GM21786 (cell line): Measurements from ENCODE around the gene ADTRP.

Experiments
- ATAC-seq: cut with Tn5 transposase; IDR thresholded peaks from one replicate; pipeline ENCODE4 v1.9.1; 2021; ENCODE audit not compliant: unreplicated experiment

The ADTRP gene

DNA sequence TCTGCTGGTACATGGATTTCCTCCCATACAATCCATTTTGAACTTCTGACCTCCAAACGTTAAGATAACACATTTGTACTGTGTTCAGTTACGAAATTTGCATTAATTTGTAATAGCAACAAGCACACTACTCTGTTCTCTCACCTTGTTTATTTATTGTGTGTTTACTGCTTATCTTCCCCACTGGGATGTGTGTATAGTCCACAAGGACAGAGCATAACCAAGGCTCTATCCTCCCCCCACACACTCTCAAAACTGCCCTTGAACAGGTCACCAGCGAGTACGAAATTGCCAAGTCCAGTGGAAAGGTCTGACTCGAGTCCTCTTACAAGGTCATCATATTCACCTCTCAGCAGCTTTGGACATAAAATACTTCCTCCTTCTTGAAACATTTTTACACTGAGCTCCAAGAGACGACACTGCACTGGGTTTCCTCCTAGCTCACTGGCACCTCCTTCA is 18.6 kb downstream of the ADTRP start:
- no peak for ATAC-seq

DNA sequence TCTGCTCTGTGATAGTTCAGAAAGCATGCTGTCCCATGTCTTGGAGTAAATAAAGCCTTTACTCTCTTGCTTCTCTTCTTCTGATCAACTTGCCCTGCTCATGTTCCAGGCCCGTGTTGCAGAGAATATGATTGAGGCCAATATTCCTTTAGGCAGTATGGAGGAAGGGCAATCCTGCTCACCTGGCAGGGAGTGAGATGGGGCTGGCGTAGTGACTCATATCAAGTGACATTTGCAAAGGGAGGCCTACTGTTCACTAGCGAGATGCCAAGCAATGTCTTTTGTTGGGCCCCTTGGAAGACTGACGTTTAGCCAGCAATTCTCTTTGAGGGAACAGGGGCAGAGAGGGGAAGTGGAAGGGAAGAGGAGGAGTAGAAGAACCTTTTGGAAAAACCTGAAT is 19.7 kb downstream of the ADTRP start:
- ATAC-seq = no peak

DNA sequence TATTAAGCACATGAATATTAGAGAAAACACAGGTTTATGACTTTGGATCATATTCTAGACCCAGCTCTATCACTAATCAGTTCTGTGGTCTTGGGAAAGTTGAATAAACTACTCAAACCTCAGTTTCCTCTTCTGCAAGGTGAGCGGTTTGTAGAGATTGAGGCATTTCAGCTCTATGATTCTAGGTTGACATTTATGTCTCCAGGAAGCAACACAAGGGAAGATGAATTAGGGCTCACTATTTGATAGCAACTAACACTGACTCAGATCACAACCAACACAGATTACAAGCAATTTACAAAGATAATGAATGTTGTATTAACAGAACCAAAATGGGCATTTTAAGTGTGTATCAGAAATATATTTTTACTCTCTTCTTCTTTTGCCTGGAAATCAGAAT is 21.9 kb downstream of the ADTRP start:
- no peak for ATAC-seq

DNA sequence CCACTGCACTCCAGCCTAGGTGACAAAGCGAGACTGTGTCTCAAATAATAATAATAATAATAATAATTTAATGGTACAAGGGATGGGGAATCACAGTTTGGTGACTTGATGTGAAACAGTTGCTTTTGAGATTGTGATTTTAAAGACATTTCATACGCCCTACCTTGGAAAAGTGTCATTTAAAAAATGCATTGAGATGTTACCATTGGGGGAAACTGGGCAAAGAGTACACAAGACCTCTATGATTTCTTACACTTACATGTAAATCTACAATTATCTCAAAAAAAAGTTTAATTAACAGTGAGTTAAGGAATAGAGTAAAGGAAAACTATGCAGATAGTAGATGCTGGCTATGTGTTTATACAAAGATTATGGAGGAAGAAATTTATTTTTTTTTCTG is 22.3 kb downstream of the ADTRP start:
- no peak for ATAC-seq

DNA sequence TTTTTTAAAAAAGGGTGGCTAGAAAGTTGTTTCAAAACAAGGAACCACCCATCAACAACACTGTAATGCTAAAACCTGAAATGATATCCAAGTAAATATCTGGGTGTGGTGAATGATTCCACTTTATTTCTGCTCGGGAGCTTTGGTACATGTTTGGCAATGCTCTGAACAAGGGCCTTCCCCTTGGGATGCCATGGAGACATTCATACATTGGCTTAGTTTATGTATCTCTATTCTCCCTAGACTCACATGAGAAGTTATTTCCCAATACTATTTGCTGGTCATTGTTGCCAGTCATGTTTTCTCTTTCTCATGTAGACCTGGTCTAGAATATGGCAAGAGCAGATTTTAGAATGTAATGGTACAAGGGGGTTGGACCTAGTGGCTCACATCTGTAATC is 22.9 kb downstream of the ADTRP start:
- ATAC-seq = no peak

DNA sequence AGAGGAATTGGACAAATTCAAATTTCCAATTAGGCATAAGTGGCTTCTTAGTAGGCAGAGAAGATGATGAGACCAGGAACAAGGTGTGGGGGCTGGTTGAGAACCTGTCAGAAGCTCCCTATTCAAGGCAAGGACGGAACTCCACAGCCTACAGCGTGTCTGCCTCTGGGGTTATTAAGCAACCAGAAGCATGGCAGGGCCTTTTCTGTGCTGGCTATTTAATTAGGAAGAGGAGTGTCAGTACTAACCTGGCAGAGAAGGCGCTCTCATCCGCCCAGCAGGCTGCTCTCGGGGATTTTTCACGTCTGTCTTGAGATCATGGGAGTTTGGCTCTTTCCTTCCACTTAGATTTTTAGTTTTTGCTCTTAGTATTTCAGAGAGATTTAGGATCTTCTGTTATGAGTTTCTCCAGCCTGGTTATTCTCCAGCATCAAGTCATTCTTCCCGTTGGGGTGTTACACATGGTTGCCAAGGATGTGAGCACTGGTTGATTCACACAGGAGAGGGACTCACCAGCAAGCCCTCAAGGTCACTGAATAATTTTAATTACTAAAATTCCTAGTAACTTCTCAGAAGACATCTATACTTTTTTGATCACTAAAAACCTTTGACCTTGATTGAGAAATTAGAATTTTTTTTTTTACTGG is 23.9 kb downstream of the ADTRP start:
- ATAC-seq = no peak

DNA sequence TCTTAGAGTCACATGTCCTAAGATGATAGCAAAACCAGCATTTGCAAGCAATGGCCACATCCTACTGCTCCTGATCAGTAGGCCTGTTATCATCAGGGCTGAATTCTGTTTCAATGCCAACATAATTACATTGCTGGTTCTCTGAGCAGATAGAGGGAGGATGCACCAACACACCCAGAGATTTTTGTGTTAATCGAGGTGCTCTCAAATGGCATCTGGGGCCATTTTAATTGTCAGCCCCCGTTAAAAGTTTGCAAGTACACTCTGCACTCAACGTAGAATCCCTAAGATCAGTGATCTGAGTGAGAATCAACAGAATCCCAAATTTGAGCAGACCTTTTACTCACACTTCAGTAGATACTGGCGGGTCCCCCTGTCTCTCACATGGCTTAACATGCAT is 24.8 kb downstream of the ADTRP start:
- ATAC-seq = no peak

DNA sequence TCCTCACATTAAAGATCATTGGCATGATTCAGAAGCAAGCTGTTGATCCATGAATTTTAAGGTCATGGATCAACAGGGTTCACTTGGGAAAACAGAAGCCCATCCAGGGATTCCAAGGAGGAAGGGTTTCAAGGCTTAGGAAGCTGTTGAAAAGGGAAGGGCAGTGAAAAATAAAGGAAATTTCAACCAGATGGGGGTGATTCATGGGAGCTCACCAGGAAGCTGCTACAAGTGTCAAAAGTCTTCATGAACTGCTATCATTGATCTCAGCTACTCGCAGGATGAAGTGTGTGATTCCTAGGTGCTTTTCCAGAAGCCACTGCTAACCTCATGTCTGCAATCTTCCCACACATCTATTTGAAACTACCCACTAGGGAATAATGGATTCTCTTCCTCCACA is 26.2 kb downstream of the ADTRP start:
- ATAC-seq = no peak

DNA sequence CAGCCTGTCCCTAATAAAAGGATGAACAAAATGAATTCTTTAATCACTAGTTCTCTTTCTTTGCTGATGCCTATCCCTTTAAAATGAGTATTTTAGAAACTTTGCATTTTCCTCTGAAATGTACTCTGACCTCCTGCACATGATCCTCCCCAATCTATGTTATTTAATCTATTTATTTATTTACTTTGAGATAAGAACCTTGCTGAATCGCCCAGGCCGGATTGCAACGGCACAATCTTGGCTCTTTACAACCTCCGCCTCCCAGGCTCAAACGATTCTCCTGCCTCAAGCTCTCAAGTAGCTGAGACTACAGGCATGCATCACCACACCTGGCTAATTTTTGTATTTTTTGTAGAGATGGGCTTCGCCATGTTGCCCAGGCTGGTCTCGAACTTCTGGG is 27.9 kb downstream of the ADTRP start:
- no peak for ATAC-seq

DNA sequence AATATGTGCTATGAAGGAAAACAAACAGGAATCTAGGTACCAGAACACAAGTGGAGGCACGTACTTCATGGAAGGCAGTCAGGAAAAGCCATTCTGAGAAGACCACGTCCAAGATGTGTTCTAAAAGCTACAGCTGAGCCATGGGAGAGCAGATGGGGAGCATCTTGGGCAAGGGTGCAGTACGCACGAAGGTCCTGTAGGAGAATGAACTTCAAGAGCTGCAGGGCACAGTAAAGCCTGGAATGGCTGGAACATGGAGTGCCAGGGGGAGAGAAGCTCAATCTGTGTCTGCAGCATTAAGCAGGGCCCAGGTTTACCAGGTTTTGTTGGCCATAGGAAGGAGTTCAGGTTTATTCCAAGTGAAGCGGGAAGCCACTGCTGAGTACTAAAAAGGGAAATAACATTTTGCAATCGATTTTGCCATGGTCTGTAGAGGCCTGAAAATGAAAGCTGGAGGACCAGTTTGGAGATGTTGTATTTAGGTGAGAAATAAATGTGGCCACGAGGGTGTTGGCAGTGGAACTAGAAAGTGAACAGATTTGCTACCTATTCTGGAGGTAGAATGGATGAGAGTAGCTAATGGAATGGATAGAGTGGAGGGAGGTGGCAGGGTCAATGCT is 29.9 kb downstream of the ADTRP start:
- ATAC-seq = no peak

DNA sequence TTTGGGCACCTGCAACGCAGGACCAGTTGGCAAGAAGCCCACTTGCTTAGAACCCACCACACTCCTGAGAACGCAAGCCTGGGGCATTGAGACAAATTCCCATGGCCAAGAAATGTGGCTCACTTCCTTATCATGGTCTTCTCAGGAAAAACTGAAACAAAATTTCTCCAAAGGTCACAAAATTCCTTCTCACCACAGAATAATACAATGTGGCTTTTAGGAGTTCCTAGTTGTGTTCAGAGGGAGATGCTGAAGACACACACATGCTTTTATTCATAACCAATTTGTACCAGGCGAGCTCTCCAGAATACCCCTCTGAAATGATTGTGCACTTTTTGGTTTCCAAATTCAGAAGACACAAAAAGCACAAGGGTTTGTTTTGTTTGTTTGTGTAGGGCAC is 31.6 kb downstream of the ADTRP start:
- no peak for ATAC-seq

DNA sequence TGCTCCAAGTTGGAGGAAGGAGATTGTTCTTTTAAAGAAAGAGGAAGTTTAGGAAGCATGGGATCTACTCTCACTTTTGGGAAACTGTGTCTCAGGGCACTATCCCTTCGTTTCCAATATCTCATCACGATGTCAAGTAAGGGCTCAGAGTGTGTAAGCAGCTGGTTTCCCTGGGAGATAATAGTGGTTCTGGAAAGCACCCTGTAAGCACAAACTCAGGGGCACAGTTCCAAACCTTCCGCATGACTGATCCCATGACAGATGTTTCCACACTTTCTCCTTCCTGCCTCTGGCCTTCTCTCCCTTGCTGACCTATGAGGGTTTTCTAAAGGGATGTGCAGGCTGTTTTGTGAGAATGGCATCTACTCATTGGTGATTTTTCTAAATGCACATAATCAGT is 33.9 kb downstream of the ADTRP start:
- ATAC-seq = no peak

DNA sequence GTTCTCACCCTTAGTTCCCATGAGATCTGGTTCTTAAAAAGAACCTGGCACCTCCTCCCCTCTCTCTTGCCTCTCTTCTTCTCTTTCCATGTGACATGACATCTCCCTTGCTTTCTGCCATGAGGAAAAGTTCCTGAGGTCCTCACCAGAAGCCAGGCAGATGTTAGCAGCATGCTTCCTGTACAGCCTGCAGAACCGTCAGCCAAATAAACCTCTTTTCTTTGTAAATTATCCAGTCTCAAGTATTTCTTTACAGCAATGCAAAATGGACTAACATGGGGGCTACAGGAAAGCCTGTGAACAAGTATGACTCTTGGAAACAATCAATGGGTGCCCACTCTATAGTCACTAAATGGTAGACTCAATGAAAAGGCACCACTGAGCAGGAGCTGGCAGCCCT is 34.5 kb downstream of the ADTRP start:
- ATAC-seq = no peak

DNA sequence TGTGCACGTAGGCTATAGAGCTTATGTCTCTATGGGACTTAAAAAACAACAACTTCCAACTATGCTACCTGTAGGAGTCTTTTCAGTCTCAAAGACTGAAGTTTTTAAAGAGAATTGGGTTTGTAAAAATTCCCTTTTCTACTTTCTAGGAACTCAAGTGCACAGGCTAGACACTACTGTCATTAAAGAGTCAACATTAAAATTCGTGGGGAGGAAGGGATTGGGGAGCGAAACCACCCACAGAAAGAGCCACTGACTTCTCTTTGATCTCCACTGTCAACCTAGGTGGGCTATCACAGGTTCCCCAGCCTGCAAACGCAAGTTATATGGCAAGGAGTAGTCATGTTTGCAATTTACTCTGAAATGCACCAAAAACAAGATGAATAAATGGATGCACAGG is 37.7 kb downstream of the ADTRP start:
- ATAC-seq = no peak

DNA sequence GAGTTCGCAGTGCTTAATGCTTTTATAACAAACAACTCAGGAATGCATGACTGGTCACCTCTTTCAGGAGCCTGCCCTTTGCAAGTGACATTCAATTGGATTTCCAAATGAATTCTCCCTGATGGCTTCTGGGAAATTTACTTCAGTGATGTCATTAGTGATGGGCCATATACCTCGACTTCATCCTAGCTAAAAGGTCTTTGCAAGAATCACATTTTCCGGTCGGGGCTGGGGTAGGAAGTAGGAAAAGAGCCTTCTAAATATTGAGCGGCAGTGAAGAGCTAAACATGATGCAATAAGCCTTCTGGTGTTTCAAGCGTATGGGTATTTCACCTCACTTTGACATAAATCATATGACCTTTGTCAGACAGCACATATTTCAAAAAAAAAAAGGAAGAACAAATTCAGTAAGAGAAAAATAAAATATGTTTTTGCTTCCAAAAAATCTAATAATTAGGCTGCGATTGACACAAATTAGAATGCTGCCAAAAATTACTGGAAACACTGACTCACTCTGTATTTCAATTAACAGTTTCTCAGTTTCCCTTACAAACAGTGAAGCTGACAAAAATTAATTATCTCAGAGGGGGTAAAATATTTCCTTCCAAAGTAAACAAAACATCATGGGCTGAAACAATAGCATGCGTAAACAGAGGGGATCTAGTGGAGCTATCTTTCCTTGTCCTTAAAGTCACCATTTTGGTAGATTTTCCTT is 39.8 kb downstream of the ADTRP start:
- ATAC-seq = no peak

DNA sequence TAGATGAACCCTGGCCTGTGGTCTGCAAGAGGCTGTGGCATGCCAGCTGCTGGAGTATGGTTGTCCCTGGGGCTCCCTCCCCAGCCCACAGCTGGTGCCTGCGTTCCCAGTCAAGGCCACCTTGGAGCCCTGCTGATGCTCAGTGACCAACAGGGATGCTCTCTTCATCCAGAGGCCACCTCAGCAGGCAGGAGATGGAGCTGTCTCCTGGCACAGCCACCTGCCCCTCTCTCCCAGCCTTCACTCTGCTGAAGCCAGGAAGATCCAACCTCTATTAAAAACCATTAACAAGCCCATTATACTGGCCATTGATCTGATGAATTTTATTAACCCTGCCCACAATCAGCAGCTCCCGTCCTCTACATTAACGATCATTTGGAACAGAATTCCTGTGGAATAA is 40.4 kb downstream of the ADTRP start:
- no peak for ATAC-seq

DNA sequence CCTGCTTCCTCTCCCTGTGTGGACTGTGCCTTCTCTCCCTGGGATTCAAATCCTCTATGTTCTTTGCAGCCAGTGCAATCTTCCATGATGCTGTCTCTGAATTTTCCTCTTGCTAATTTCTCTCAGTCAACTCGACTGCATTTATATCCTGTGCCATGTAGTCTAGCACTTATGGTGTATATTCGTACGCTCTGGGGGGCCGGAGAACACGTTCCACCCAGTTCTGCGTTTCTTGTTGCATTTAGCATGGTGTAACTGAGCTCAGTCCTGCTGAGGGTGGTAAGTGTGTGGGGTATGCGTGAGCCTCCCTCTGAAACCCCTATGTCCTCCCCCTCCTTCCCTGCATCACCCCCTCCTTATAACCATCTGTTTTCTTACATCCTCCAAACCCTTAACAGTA is 42.0 kb downstream of the ADTRP start:
- ATAC-seq = no peak

DNA sequence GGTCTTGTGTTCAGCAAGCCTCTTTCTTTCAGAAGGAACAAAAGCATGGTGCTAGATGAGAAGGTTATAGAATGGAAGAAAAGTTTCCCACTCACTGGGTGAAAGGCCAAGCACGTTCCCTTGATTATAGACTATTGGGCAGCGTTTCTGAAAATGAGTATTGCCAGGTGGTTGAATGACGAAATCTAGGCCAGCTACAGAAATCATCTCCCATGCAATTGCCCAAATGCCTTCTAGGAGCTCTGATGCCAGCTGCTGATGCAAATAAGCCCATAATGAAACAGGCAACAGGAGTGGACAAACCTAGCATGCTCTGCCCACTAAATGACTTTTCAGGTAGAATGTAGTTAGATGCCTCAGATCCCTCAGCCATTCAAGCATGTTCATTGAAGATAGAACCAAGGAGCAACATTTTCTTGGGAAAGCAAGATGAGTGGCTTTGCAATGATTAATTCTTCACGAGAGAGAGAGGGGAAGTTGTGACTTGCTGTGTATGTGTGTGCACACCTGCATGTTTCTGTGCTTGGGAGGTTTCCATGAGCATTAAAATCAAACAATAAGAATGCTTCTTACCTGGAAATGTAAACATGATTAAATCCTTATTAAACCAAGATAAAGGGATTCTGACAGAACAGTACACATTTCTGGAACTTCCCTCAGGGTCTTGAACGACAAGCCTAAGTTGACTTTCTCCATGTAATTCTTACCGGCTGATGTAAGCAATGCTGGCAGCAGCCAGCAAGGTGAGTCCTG is 43.6 kb downstream of the ADTRP start:
- ATAC-seq = no peak

DNA sequence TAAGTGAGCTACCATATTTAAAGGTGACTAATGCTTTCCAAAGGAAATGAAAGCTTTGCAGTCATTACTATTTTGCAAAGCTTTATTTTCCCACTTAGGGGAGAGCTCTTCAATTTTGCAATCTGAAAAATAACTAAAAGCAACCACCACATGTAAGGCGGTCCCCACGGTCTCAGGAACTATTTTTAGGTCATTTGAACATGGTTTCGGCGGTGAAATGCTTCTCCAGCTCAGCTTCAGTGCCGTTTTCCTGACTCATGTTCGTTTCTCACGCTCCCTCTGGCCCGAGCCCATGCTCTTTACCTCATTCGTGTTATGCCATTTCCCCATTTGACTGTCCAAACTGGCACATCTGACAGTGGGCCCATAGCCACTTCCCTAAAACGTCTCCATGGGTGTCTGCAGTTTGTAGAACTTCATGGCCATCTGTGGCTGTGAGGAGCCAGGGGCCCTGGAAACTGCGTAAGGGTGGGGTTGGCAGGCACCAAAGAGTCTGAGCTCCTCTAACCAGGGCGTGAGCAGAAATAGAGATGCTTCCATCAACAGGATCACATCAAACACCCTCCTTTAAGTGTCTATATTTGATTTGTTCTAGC is 46.5 kb downstream of the ADTRP start:
- ATAC-seq = peak; percentile 75

DNA sequence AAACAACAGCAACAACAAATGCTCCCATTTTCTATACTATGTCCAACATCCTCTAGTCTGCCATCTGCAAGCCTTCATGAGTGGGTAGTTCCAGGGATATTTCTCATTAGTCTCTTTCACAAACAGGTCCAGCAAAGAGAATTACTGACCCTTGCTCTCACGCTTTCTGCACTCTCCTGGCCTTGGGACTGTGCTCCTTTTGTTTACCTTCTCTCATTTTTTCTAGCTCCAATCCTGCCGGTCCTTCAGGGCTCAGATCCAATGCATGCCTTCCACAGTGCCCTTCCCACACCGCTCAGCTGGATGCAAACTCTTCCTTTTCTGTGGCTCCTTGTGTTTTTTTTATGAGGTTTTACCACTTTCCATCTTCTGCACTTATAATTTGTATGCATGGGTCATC is 47.2 kb downstream of the ADTRP start:
- no peak for ATAC-seq

DNA sequence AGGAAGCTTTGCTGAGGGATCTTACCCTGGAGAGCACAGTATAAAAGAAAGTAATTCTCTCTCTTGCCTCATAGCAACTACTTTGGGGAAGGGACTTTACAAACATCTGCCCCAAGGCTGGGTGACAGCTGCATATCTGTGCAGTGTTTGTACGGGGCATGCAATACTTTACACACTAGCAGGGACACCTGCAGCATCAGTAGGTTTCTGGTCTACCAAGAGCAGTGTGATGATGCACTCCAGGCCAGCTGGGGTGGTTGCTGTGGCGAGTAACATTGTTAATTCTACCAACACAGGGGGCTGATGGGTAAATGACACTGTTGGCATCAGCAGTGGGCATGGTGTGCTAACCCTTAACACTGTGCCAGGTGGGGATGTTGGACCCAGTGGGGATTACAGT is 48.0 kb downstream of the ADTRP start:
- peak; percentile 34 for ATAC-seq
